Measurements from ENCODE around the gene GAMT. TPM values are rescaled to one million over a fixed set of nuclear protein-coding genes. Genes with fewer than 3 reads are reported as not detected.

Gene GAMT
- total and polyA plus RNA-seq, 2 experiments from 2014 or later = 21.5 to 36.9 TPM

GRCh38 chr19:1353144-1353543, 48.2 kb downstream of the GAMT start (continued):
- TF ChIP-seq CTCF (conservative IDR thresholded peaks at IDR 0.05; ENCODE audit: low read depth in 2 of 2) = no peak
- no peak for TF ChIP-seq JUNB (IDR thresholded peaks at IDR 0.05; ENCODE audit: unreplicated experiment)
- TF ChIP-seq ZNF331 (CRISPR knock-in tag; IDR thresholded peaks at IDR 0.05; ENCODE audit: low read depth) = no peak
- no peak for TF ChIP-seq REST (IDR thresholded peaks at IDR 0.05; ENCODE audit: unreplicated experiment)

GRCh38 chr19:1351381-1351851, 49.9 kb downstream of the GAMT start:
- H3K27ac Mint-ChIP-seq = no peak overlapping the region
- DNase-seq (ENCODE audit: low spot score) (no peak), ATAC-seq (no peak)
- H3K4me3 Mint-ChIP-seq = no peak overlapping the region
- H3K27me3 Mint-ChIP-seq (ENCODE audit: insufficient read depth, low read depth, poor library complexity) = peaks cover 11% of the 10 kb centered on the region
- Histone ChIP-seq H3K36me3 (ENCODE audit: insufficient read depth) (no peaks in the 10 kb centered on the region), H3F3A (replicated peaks; ENCODE audit: low read depth) (peaks cover 26% of the 10 kb centered on the region), H2AFZ (no peak overlapping the region), H3K27ac (ENCODE audit: low read depth) (no peak overlapping the region), H4K20me1 (replicated peaks; ENCODE audit: insufficient read depth) (peaks cover 8% of the 10 kb centered on the region), H3K4me2 (no peak overlapping the region), H3K27me3 (ENCODE audit: insufficient read depth) (no peaks in the 10 kb centered on the region), H3K4me3 (no peak overlapping the region), H3K79me2 (replicated peaks; ENCODE audit: insufficient read depth) (peaks cover 10% of the 10 kb centered on the region), H3K4me1 (ENCODE audit: insufficient read depth) (peaks cover 9% of the 10 kb centered on the region), H3K9me2 (ENCODE audit: insufficient read depth) (no peaks in the 10 kb centered on the region)
- H3K36me3 Mint-ChIP-seq (ENCODE audit: low read depth) = peaks cover 5% of the 10 kb centered on the region; the same call in 2 of the 3 replicates
- peaks cover 2% of the 10 kb centered on the region; the same call in 2 of the 3 replicates for H3K9me3 Mint-ChIP-seq
- H3K4me1 Mint-ChIP-seq = peaks cover 12% of the 10 kb centered on the region
- TF ChIP-seq CTCF (conservative IDR thresholded peaks at IDR 0.05; ENCODE audit: low read depth in 2 of 2) (no peak), ZNF331 (CRISPR knock-in tag; IDR thresholded peaks at IDR 0.05; ENCODE audit: low read depth) (no peak), ZNF462 (CRISPR knock-in tag; IDR thresholded peaks at IDR 0.05) (no peak), EZH2 (IDR thresholded peaks at IDR 0.05; ENCODE audit: low read depth, unreplicated experiment) (no peak), POLR2AphosphoS5 (IDR thresholded peaks at IDR 0.05; ENCODE audit: low read depth) (no peak), NANOG (IDR thresholded peaks at IDR 0.05; ENCODE audit: borderline replicate concordance) (no peak)

All from GM23338 (cell line).